Lower leg skin (tissue), 4 donors: ENCODE data around the gene PML. TPM values are rescaled to one million over a fixed set of nuclear protein-coding genes. Genes with fewer than 3 reads are reported as not detected.
A peak's percentile ranks its signal among the peaks of the same experiment; 100 is the strongest.

Experiments
- DNase-seq, 2 donors: peaks; one replicate each; pipeline ENCODE4 v3.0.0-alpha.2; 2019; ENCODE audit warnings: low spot score in 2 of 2
- H3K4me3 ChIP-seq: fragments of 200-600 bp; sonication (generic); 2 replicates; pipeline ENCODE4 v1.5.1; 2017; ENCODE audit warnings: mild to moderate bottlenecking, low read depth; ENCODE audit not compliant: poor library complexity, severe bottlenecking
- CTCF ChIP-seq, 3 donors: fragments of 450-650 bp; IDR thresholded peaks; one replicate each; pipeline ENCODE4 v1.5.1; 2016; ENCODE audit warnings: antibody characterized with exemption in 3 of 3, mild to moderate bottlenecking in 3 of 3, moderate library complexity in 2 of 3
- POLR2A ChIP-seq, 2 donors: fragments of 450-650 bp; IDR thresholded peaks; one replicate each; pipeline ENCODE4 v1.6.1; 2016 to 2017; ENCODE audit warnings: antibody characterized with exemption in 2 of 2, mild to moderate bottlenecking in 1 of 2, moderate library complexity in 1 of 2
- WGBS, 2 donors: methylation state at CpG; one replicate each; pipeline ENCODE4 v1.1.5; 2018; 5-methylcytosine and 5-hydroxymethylcytosine counted together
- intact Hi-C: fragments of 100-400 bp; cut with DNase I; formaldehyde crosslinking; loops from one replicate; pipeline ENCODE4 v1.15.0; 2023; ENCODE audit warnings: low total_unique reads
- total RNA-seq, 4 donors: library from RNA; depleted of rRNA; stranded (reverse); fragments of >200 nt; gene quantifications; one replicate each; pipeline ENCODE4 v1.1.0, GENCODE V29; 2016

PML gene
- total RNA-seq, 4 donors from 2014 or later, result 48.5 to 73.7 (median 60.3) TPM

GRCh38 chr15:73986055-73986775 lies 8.3 kb upstream of the PML start:
- H3K4me3 ChIP-seq, result no peak overlapping the region
- 56 to 65% methylated on average over 7 of the region's 7 CpGs for WGBS, 2 donors
- intact Hi-C loops, result no loop called here
- peak in 1 of 2 donors; percentile 80 for DNase-seq
- TF ChIP-seq CTCF (IDR thresholded peaks at IDR 0.05), result no peak
- TF ChIP-seq POLR2A (IDR thresholded peaks at IDR 0.05), result no peak

- TF ChIP-seq POLR2A (IDR thresholded peaks at IDR 0.05) (no peak), CTCF (IDR thresholded peaks at IDR 0.05) (no peak)
- 95 to 96% methylated on average over 1 of the region's 1 CpG for whole genome bisulfite sequencing, 2 donors
- no peak for DNase-seq
- H3K4me3 ChIP-seq, result no peak overlapping the region
- intact Hi-C loops, result no loop called here
Measured at GRCh38 chr15:73986776-73987056, 7.8 kb upstream of the PML start.

- TF ChIP-seq CTCF (IDR thresholded peaks at IDR 0.05) (no peak), POLR2A (IDR thresholded peaks at IDR 0.05) (no peak)
- 76 to 84% methylated on average over 4 of the region's 4 CpGs for WGBS, 2 donors
Measured at GRCh38 chr15:73987250-73987649, 7.3 kb upstream of the PML start.

GRCh38 chr15:73987681-73988444 lies 6.7 kb upstream of the PML start:
- intact Hi-C loops, result no loop called here
- peak in 1 of 2 donors; percentile 49 for DNase-seq
- no peak overlapping the region for H3K4me3 ChIP-seq
- no peak for TF ChIP-seq POLR2A (IDR thresholded peaks at IDR 0.05)
- TF ChIP-seq CTCF (IDR thresholded peaks at IDR 0.05), result no peak
- WGBS, 2 donors, result 46 to 58% methylated on average over 9 of the region's 9 CpGs

More at GRCh38 chr15:73987250-73987649, 7.3 kb upstream of the PML start:
- no peak overlapping the region for H3K4me3 ChIP-seq
- intact Hi-C loops, result no loop called here
- no peak for DNase-seq

- DNase-seq, result peak in 1 of 2 donors; percentile 82
- intact Hi-C loops, result no loop called here
- no peak for TF ChIP-seq POLR2A (IDR thresholded peaks at IDR 0.05)
- H3K4me3 ChIP-seq, result no peak overlapping the region
- 96 to 97% methylated on average over 13 of the region's 13 CpGs for WGBS, 2 donors
Measured at GRCh38 chr15:73988445-73988969, 6.0 kb upstream of the PML start.

GRCh38 chr15:73989001-73989798 lies 5.3 kb upstream of the PML start:
- intact Hi-C loops, result no loop called here
- 68 to 72% methylated on average over 9 of the region's 9 CpGs for WGBS, 2 donors
- H3K4me3 ChIP-seq, result no peak overlapping the region
- DNase-seq, result peak in 1 of 2 donors; percentile 76
- TF ChIP-seq POLR2A (IDR thresholded peaks at IDR 0.05) (no peak), CTCF (IDR thresholded peaks at IDR 0.05) (no peak)
